HS-5 (cell line): ENCODE results near the gene TSPAN9.

Experiments
- DNase-seq: peaks from one replicate; pipeline ENCODE4 v3.0.0-alpha.2; 2012; ENCODE audit warnings: low read depth

TSPAN9 gene

GRCh38 chr12:3316776-3317480 is 239.7 kb downstream of the TSPAN9 start:
- no peak for DNase-seq

GRCh38 chr12:3317481-3317815 is 240.3 kb downstream of the TSPAN9 start:
- no peak for DNase-seq

GRCh38 chr12:3317841-3318501 is 240.8 kb downstream of the TSPAN9 start:
- DNase-seq = no peak

DNA sequence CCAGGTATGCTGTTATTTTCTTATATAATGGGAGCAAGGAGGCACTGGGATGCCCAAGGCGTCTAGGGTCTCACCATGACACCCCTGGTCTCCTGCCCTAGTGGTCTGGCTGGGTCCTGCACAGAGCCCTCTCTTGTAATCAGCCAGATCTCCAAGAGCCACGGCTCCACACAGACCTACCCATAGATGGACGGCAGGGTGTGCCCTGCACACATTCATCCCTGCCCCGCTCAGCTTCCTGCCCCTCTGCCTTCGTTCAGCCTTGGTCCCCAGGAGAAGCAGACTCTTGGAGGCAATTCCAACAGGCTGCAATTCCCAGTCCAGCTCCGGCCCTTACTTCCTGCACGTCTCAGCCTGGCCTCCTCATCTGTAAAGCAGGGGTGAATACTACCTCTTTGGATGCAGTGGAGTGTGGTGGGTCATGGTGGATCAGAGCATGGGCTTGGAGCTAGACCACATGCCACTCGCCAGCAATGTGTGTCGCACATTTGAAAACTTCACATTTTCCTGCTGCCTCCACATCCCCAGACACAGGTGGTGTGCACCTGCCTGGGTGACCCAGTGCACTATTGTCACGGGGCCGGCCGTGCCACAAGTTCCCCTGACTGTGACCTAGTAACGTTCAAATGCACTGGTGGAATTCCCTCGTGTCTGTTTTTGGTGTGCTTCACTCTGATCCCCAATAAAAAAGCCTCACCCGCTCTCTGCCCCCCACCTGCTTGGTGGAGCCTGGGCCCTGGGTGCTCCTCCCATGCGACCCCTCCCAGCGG is 242.7 kb downstream of the TSPAN9 start:
- DNase-seq = no peak

- no peak for DNase-seq
Measured at GRCh38 chr12:3320881-3321509, 243.8 kb downstream of the TSPAN9 start.

GRCh38 chr12:3321881-3322280 is 244.7 kb downstream of the TSPAN9 start:
- DNase-seq = no peak

- DNase-seq = no peak
Measured at GRCh38 chr12:3323002-3323685, 246.0 kb downstream of the TSPAN9 start.

GRCh38 chr12:3325736-3326135 is 248.6 kb downstream of the TSPAN9 start:
- DNase-seq = no peak

GRCh38 chr12:3326156-3326849 is 249.1 kb downstream of the TSPAN9 start:
- DNase-seq = no peak

DNA sequence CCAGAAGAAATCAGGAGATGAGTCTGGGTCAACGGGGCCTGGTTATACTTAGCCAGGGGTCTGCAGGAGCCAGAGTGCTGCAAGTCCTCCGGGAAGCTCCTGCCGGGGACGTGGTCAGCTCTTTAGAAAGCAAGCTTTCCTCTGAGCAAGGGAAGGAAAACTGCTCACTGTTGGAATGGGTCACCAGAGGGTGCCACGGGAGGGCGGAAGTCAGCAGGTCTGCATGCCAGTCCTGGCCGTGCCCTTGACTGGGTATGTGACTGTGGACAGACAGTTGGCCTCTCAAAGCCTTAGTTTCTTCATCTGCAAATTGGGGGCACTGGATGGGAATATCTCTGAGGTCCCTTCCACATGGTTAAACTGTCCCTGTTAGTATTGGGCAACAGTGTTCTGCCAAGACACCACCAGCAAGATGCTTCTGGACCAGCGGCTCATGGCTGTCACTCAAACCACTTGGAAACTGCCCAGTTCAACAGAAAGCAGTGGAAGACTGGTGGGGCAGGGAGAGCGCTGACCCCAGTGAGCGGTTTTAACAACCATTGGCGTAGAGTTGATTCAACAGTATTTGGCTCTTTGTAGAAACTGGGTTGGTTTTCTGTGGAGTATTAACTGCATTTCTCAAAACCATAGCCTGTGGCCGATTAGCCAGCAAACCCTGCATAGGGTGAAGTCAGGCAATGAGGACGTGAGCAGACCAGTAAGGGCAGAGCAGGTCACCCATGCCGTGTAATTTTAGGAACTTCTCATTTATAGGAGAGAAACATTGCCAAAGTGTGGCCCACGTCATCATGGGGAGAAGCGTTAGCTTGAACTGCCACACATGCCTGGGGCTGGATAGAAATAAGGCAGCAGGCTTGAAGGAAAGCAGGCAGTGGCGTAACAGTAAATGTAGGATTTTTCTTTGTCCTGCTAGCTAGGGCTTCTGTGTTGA is 249.9 kb downstream of the TSPAN9 start:
- DNase-seq = no peak

DNA sequence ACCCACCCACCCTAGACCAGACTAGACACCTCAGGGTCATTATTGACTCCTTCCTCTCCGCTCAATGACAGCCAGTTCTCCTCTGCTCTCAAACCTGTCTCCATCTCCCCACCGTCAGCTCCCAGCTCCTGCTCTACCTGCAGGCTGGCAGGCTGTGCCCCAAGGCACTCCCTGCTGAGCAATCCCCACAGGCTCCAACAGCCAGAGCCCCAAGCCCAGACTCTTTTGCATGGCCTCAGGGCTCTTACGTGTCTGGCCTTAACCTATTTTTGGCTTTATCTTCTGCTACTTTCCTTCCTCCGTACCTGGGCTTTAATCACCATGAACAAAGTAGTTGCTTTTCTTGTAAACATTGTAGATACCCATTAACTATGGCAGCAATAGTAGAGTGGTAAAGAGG is 250.9 kb downstream of the TSPAN9 start:
- no peak for DNase-seq

DNA sequence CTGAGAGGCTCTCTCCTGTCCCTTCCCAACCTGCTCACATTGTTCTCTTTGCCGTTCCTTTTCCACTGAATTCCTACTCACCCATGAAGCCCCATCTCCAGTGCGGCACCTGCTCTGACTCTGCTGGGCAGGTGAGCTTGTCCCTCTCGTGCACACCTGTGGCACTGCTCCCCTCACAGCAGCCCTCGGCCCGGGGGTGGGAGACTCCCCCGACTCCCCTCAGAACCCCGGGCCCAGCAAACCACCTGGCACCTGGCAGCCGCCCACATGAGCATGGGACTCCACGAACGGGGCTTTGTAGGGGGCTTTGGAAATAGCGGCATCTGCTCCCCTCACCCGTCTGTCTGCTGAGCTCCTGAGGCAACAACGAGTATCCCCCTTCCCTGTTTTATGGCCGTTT is 251.4 kb downstream of the TSPAN9 start:
- no peak for DNase-seq

DNA sequence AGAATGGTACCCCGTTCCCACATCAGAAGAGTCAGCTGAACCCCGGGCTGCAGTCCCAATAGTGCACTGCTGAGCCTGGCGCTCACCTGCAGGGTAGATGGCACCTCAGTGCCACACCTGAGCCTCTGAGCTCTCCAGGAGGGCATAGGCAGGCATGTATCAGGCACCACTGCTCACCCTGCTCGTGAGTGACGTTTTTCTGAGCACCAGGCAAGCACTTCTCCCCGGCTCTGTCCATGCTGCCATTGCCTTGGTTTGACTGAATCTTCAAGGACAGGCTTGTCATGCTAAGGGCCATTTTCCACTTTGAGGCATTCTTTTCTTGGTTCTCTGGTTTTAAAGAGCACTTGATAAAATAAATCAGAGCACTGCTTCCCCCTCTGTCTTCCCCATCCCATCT is 252.2 kb downstream of the TSPAN9 start:
- DNase-seq = no peak

DNA sequence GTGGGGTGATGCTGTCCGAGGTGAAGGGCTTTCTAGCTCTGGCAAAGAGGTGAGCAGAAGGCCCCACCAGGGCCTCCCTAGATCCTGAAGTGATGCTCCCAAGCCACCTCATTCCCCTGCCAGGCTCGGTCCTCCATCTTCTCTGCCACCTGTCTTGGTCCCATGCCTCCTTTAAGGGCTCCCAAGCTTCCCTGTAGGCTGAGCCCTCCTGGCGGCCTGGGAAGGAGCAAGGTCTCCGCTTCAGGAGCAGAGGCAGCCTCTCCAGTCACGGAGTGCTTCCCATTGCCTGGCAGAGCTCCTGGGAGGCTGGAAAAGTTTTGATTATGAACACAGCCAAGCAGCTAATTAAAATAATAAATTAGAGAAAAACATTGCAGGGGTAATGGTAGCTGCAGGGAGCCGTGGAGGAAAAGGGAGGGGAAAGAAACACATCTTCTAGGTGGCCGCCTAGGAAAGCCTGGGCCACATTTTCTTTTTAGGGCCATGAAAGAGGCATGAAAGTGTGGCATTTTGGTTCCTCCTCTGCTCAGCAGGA is 253.9 kb downstream of the TSPAN9 start:
- DNase-seq = no peak

DNA sequence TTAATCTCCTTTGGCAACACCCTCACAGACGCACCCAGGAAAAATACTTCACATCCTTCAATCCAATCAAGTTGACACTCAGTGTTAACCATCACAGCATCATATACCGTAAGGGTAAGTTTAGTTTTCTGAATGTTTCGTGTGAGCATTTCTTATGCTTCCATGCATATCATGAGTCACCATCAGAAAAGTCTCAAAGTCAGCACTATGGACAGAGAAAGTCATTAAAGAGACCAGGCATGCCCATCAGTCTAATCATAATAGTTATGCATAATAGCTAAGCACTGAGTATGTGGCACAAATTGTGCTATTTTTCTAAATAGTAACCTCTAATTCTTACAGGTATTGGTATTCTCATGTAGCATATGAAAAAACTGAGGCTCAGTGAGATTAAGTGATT is 255.0 kb downstream of the TSPAN9 start:
- no peak for DNase-seq

DNA sequence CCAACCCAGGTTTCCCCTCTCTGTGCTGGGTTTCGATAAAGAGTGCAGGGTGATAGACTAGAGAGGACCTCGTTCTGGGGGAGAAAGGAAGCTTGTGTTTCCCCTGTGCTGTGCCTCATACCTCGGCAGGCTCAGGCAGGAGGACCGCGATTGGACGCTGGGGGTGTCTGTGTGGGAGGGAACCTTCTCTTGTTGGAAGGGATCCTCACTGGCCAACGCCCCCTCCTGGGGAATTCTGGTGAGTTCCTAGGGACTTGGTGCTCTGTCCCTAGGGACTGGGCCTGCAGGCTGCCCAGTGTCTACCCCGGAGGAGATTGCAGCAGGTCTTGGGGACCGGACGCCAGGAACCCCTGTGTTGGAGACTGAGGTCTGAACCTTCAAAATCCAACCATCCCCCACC is 256.4 kb downstream of the TSPAN9 start:
- DNase-seq = no peak

DNA sequence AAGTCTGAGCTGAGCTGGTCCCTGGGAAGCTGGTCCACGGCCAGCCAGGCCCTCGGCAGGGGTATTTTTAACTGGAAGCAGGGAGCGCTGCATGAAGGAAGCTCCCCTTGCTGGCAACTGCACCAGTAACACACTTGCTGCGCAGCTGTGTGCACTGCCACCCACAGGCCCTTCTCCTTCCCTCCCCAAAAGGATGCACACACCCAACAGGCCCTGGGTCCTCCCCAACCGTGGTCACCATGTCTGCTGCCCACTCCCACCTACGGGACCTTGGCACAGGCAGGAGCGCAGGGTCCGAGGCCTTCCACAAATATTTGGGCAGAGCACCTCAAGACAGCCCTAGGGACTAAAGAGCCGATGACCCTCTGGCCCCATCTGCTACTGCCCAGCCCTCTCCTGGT is 256.8 kb downstream of the TSPAN9 start:
- DNase-seq = no peak

- no peak for DNase-seq
Measured at GRCh38 chr12:3335078-3335487, 257.9 kb downstream of the TSPAN9 start.
